ENCODE results near the gene SERPINA10. TPM values are rescaled to one million over a fixed set of nuclear protein-coding genes. Genes with fewer than 3 reads are reported as not detected.
"Not testable (repeated sequence)": the region's sequence is repeated elsewhere in the genome, so short reads cannot be mapped to it uniquely, and the experiment has no call there.

Gene SERPINA10
- total RNA-seq, 2 experiments from 2014 or later = not detected

GRCh38 chr14:94310248-94310647 is 17.2 kb upstream of the SERPINA10 start:
- CTCF ChIA-PET = no interaction called here
- Mint-ChIP-seq H3K4me3 (no peak overlapping the region), H3K27me3 (ENCODE audit: low read depth) (peaks cover 17% of the 10 kb centered on the region), H3K4me1 (ENCODE audit: low read depth) (no peaks in the 10 kb centered on the region), H3K27ac (no peak overlapping the region), H3K9me3 (peaks cover 16% of the 10 kb centered on the region), H3K36me3 (ENCODE audit: low read depth) (no peaks in the 10 kb centered on the region)
- DNase-seq = no peak
- intact Hi-C loops (cut with micrococcal nuclease) = no loop called here

- H3K36me3 Mint-ChIP-seq (ENCODE audit: low read depth) = no peaks in the 10 kb centered on the region
- H3K4me3 Mint-ChIP-seq = no peak overlapping the region
- H3K4me1 Mint-ChIP-seq (ENCODE audit: low read depth) = no peaks in the 10 kb centered on the region
- H3K9me3 Mint-ChIP-seq = peaks cover 16% of the 10 kb centered on the region
- intact Hi-C loops (cut with micrococcal nuclease) = loop anchor here (5.0 kb wide), 1 partner anchor 127 kb away; no protein-coding TSS in a partner anchor
- no peak overlapping the region for H3K27ac Mint-ChIP-seq
- CTCF ChIA-PET = interaction anchor here (0.6 kb wide), 1 partner anchor 167 kb away, joined by 3 read pairs; no protein-coding TSS in a partner anchor
- H3K27me3 Mint-ChIP-seq (ENCODE audit: low read depth) = peaks cover 17% of the 10 kb centered on the region
- DNase-seq = no peak
Measured at GRCh38 chr14:94309721-94310120, 16.7 kb upstream of the SERPINA10 start.

- Mint-ChIP-seq H3K27me3 (ENCODE audit: low read depth) (peaks cover 15% of the 10 kb centered on the region), H3K4me3 (no peak overlapping the region), H3K9me3 (peaks cover 16% of the 10 kb centered on the region), H3K36me3 (ENCODE audit: low read depth) (no peaks in the 10 kb centered on the region), H3K27ac (no peak overlapping the region), H3K4me1 (ENCODE audit: low read depth) (no peaks in the 10 kb centered on the region)
- DNase-seq = no peak
- intact Hi-C loops (cut with micrococcal nuclease) = loop anchor here (1.0 to 5.0 kb wide), 3 partner anchors 125 to 271 kb away; no protein-coding TSS in a partner anchor
- CTCF ChIA-PET = interaction anchor here (0.6 to 2.4 kb wide), 6 partner anchors 15 to 272 kb away, joined by 3 to 12 read pairs (median 4); partner anchors contain the start of genes IFI27L2 and SERPINA10
Measured at GRCh38 chr14:94307410-94307992, 14.4 kb upstream of the SERPINA10 start.

DNA sequence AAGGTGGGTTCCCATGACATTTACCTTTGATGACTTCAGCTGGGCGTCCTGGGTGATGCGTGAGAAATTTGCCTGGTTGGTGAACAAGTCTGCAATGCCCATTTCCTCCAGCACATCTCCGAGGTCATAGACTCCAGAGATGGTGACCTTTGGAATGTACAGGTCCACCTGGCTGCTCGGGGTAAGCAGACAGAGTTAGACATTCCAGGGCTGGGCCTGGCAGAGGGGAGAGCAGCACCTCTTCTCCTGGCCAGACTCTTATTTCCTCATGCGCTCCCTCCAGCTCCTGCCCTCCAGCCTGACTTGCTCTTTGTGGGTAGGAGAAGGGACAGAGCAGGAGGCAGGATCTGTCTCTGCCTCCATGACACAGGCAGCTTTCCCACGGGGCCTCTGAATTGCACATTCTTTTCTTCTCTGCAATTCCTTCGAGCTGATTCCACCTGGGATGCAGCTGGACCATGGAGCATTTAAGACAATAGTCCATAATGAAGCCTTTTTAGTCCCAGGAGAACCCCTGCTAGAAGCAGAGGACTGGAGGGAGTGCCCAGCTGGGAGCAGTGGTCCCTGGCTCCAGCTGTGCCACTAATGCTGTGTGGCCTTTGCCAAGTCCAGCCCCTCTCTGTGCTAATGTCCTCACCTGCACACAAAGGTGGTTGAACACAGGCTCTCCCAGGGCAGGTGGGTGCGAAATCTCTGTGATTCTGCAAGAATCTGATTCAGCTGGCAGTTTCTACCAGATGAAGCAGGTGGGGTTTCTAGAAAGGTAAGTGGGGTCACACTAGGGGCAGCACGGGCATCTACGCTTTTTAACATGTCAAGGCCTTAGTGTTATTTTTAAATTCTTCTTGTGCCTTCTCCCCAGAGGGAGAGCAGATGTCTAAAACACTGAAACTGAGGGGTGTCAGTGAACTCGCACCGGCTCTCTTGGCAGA is 13.2 kb upstream of the SERPINA10 start:
- Mint-ChIP-seq H3K27me3 (ENCODE audit: low read depth) (peaks cover 15% of the 10 kb centered on the region), H3K27ac (no peak overlapping the region), H3K4me1 (ENCODE audit: low read depth) (no peaks in the 10 kb centered on the region), H3K36me3 (ENCODE audit: low read depth) (no peaks in the 10 kb centered on the region), H3K4me3 (no peak overlapping the region), H3K9me3 (peaks cover 16% of the 10 kb centered on the region)
- CTCF ChIA-PET = interaction anchor here (0.5 to 2.4 kb wide), 5 partner anchors 13 to 177 kb away, joined by 3 to 8 read pairs (median 5); partner anchors contain the start of genes IFI27L2, SERPINA10 and SERPINA2
- intact Hi-C loops (cut with micrococcal nuclease) = loop anchor here (2.0 to 5.0 kb wide), 2 partner anchors 124 to 270 kb away; no protein-coding TSS in a partner anchor
- DNase-seq = no peak

GRCh38 chr14:94305620-94306019 is 12.6 kb upstream of the SERPINA10 start:
- intact Hi-C loops (cut with micrococcal nuclease) = loop anchor here (2.0 to 5.0 kb wide), 2 partner anchors 123 to 269 kb away; no protein-coding TSS in a partner anchor
- peaks cover 15% of the 10 kb centered on the region for H3K27me3 Mint-ChIP-seq (ENCODE audit: low read depth)
- DNase-seq = no peak
- H3K4me3 Mint-ChIP-seq = no peak overlapping the region
- no peaks in the 10 kb centered on the region for H3K4me1 Mint-ChIP-seq (ENCODE audit: low read depth)
- no peak overlapping the region for H3K27ac Mint-ChIP-seq
- peaks cover 16% of the 10 kb centered on the region for H3K9me3 Mint-ChIP-seq
- CTCF ChIA-PET = interaction anchor here (0.5 to 1.9 kb wide), 3 partner anchors 61 to 173 kb away, joined by 3 to 8 read pairs (median 3); partner anchors contain the start of gene SERPINA2
- H3K36me3 Mint-ChIP-seq (ENCODE audit: low read depth) = no peaks in the 10 kb centered on the region

- peaks cover 16% of the 10 kb centered on the region for H3K9me3 Mint-ChIP-seq
- intact Hi-C loops (cut with micrococcal nuclease) = no loop called here
- no peak overlapping the region for H3K27ac Mint-ChIP-seq
- peaks cover 14% of the 10 kb centered on the region for H3K27me3 Mint-ChIP-seq (ENCODE audit: low read depth)
- CTCF ChIA-PET = no interaction called here
- H3K4me3 Mint-ChIP-seq = no peak overlapping the region
- DNase-seq = no peak
- H3K36me3 Mint-ChIP-seq (ENCODE audit: low read depth) = no peaks in the 10 kb centered on the region
- H3K4me1 Mint-ChIP-seq (ENCODE audit: low read depth) = no peaks in the 10 kb centered on the region
Measured at GRCh38 chr14:94304243-94304642, 11.2 kb upstream of the SERPINA10 start.

DNA sequence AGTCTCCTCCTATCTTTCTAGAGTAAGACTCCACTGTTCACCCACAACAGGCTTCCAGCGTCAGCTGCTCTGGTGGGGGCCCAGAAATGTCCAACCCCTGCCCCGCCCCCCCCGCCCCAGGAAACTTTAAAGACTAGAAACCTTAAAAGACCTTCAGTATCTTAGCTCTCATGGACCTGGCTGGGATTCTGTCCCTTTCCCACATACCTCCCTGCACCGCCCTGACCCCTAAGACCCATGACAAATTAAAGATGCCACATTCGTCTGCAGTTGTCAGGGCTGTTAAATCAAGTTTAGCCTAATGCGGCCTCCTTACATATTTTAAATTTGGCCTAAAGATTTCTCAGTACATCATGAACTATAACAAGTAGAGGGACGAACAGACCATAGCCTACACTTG is 10.0 kb upstream of the SERPINA10 start:
- peaks cover 13% of the 10 kb centered on the region for H3K9me3 Mint-ChIP-seq
- DNase-seq = no peak
- no peaks in the 10 kb centered on the region for H3K4me1 Mint-ChIP-seq (ENCODE audit: low read depth)
- intact Hi-C loops (cut with micrococcal nuclease) = no loop called here
- H3K27ac Mint-ChIP-seq = no peak overlapping the region
- CTCF ChIA-PET = no interaction called here
- H3K4me3 Mint-ChIP-seq = no peak overlapping the region
- H3K27me3 Mint-ChIP-seq (ENCODE audit: low read depth) = peaks cover 10% of the 10 kb centered on the region
- no peaks in the 10 kb centered on the region for H3K36me3 Mint-ChIP-seq (ENCODE audit: low read depth)

- no peaks in the 10 kb centered on the region for H3K36me3 Mint-ChIP-seq (ENCODE audit: low read depth)
- H3K4me1 Mint-ChIP-seq (ENCODE audit: low read depth) = peaks cover 6% of the 10 kb centered on the region
- CTCF ChIA-PET = no interaction called here
- no peak overlapping the region for H3K4me3 Mint-ChIP-seq
- peaks cover 2% of the 10 kb centered on the region for H3K9me3 Mint-ChIP-seq
- DNase-seq = no peak
- H3K27me3 Mint-ChIP-seq (ENCODE audit: low read depth) = peaks cover 14% of the 10 kb centered on the region
- H3K27ac Mint-ChIP-seq = no peak overlapping the region
- intact Hi-C loops (cut with micrococcal nuclease) = no loop called here
Measured at GRCh38 chr14:94298130-94298529, 5.1 kb upstream of the SERPINA10 start.

GRCh38 chr14:94296181-94296545 is 3.1 kb upstream of the SERPINA10 start:
- intact Hi-C loops (cut with micrococcal nuclease); H3K27ac Mint-ChIP-seq; DNase-seq; H3K36me3 Mint-ChIP-seq (ENCODE audit: low read depth); H3K4me3 Mint-ChIP-seq; H3K4me1 Mint-ChIP-seq (ENCODE audit: low read depth); H3K9me3 Mint-ChIP-seq: not testable (repeated sequence)
- peaks cover 14% of the 10 kb centered on the region for H3K27me3 Mint-ChIP-seq (ENCODE audit: low read depth)
- CTCF ChIA-PET = interaction anchor here (0.8 kb wide), 1 partner anchor 164 kb away, joined by 3 read pairs; no protein-coding TSS in a partner anchor

DNA sequence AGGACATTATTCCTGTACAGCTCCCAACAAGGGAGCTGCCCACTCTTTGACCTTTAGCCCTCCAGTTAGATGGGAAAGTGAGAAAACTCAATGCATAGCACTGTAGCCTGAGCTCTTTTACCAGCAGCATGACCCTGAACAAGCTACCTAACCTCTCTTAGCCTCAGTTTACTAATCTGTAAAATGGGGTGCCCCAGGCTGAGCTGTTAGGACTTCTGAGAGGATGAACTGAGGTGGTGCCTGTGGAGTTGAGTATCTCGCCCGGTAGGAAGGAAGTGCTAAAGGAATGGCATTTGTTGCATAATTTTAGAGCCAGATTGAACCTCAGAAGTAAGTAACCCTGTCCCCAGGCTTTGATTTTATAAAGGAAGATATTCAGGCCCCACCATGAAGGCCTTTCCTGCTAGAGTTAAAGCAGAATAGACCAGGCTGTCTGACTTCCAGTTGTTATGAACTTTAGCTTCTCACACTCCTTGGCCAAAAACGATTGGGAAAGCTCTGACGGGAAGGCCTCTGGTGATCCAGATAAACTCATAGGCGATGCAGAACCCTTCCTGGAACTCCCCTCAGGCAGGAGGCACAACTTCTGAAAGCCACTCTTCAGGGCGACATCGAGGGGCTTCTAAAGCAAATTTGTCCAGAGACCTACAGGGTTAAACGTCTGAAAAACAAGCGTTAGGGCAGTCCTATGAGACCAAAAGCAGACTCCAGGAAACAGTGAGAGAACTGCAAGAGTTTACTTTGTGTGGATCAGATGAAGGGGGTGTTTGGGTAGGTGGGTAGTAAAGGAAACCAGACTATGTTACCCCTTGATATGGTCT is 2.5 kb upstream of the SERPINA10 start:
- intact Hi-C loops (cut with micrococcal nuclease) = no loop called here
- Mint-ChIP-seq H3K9me3 (peaks cover 2% of the 10 kb centered on the region), H3K27me3 (ENCODE audit: low read depth) (peaks cover 14% of the 10 kb centered on the region), H3K36me3 (ENCODE audit: low read depth) (no peaks in the 10 kb centered on the region), H3K4me1 (ENCODE audit: low read depth) (peaks cover 6% of the 10 kb centered on the region), H3K27ac (no peak overlapping the region), H3K4me3 (no peak overlapping the region)
- CTCF ChIA-PET = interaction anchor here (0.8 kb wide), 1 partner anchor 164 kb away, joined by 3 read pairs; no protein-coding TSS in a partner anchor
- no peak for DNase-seq

DNA sequence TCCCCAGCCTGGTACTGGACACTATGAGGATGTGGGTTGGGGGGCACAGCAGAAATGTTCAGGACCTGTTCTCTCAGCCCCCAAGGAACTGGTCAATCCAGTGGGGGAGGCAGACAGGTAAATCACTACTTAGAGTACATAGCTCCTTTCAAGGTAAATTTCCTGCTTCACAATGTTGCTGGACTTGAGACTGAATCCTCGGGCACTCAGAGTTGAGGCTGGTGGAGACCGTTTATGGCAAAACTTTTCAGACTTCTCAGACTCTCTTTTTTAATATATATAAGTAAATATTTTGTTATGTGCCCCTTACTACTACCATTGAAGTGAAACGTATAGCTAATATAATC is 483 bp upstream of the SERPINA10 start:
- no peaks in the 10 kb centered on the region for H3K36me3 Mint-ChIP-seq (ENCODE audit: low read depth)
- intact Hi-C loops (cut with micrococcal nuclease) = no loop called here
- no peak overlapping the region for H3K27ac Mint-ChIP-seq
- H3K27me3 Mint-ChIP-seq (ENCODE audit: low read depth) = peaks cover 11% of the 10 kb centered on the region
- CTCF ChIA-PET = interaction anchor here (1.1 to 1.6 kb wide), 3 partner anchors 14 to 193 kb away, joined by 3 to 5 read pairs (median 3); no protein-coding TSS in a partner anchor
- peaks cover 6% of the 10 kb centered on the region for H3K4me1 Mint-ChIP-seq (ENCODE audit: low read depth)
- no peak overlapping the region for H3K4me3 Mint-ChIP-seq
- DNase-seq = no peak
- peaks cover 2% of the 10 kb centered on the region for H3K9me3 Mint-ChIP-seq

- peaks cover 2% of the 10 kb centered on the region for H3K9me3 Mint-ChIP-seq
- CTCF ChIA-PET = interaction anchor here (1.1 to 1.6 kb wide), 2 partner anchors 15 to 194 kb away, joined by 3 to 5 read pairs; no protein-coding TSS in a partner anchor
- no peaks in the 10 kb centered on the region for H3K36me3 Mint-ChIP-seq (ENCODE audit: low read depth)
- DNase-seq = no peak
- no peak overlapping the region for H3K4me3 Mint-ChIP-seq
- intact Hi-C loops (cut with micrococcal nuclease) = no loop called here
- H3K27me3 Mint-ChIP-seq (ENCODE audit: low read depth) = peaks cover 6% of the 10 kb centered on the region
- no peak overlapping the region for H3K27ac Mint-ChIP-seq
- peaks cover 6% of the 10 kb centered on the region for H3K4me1 Mint-ChIP-seq (ENCODE audit: low read depth)
Measured at GRCh38 chr14:94292526-94292871, 569 bp downstream of the SERPINA10 start.

Measured in activated naive CD4-positive, alpha-beta T cell treated with anti-CD3 and anti-CD28 coated beads for 36 hours (primary cell).